H9 (cell line): ENCODE results near the gene MAST4. TPM values are rescaled to one million over a fixed set of nuclear protein-coding genes. Genes with fewer than 3 reads are reported as not detected.

Source experiments
- DNase-seq: peaks from one replicate; pipeline ENCODE4 v3.0.0-alpha.2; 2017
- H2AFZ ChIP-seq: one replicate; pipeline ENCODE4 v1.6.1; 2013; ENCODE audit warnings: mild to moderate bottlenecking, low read length, control low read depth, moderate library complexity
- H2AK5ac ChIP-seq: 2 replicates; pipeline ENCODE4 v1.6.1; 2013; ENCODE audit warnings: low read length, control low read depth, mixed read lengths; ENCODE audit not compliant: insufficient read length
- H2BK120ac ChIP-seq: one replicate; pipeline ENCODE4 v1.6.1; 2013; ENCODE audit warnings: low read depth, mild to moderate bottlenecking, low read length, control low read depth, inconsistent platforms; ENCODE audit not compliant: poor library complexity, severe bottlenecking
- H2BK12ac ChIP-seq: 2 replicates; pipeline ENCODE4 v1.6.1; 2013; ENCODE audit warnings: low read length, control low read depth, mixed read lengths, low read depth; ENCODE audit not compliant: insufficient read length
- H2BK15ac ChIP-seq: 2 replicates; pipeline ENCODE4 v1.6.1; 2013; ENCODE audit warnings: low read depth, low read length, control low read depth
- H2BK20ac ChIP-seq: one replicate; pipeline ENCODE4 v1.6.1; 2013; ENCODE audit warnings: low read depth, mild to moderate bottlenecking, low read length, control low read depth, inconsistent platforms; ENCODE audit not compliant: poor library complexity, severe bottlenecking
- H2BK5ac ChIP-seq: 2 replicates; pipeline ENCODE4 v1.6.1; 2013; ENCODE audit warnings: low read length, control low read depth, mixed read lengths; ENCODE audit not compliant: insufficient read length
- H3K14ac ChIP-seq: 2 replicates; pipeline ENCODE4 v1.6.1; 2013; ENCODE audit warnings: low read length, control low read depth; ENCODE audit not compliant: insufficient read depth
- H3K18ac ChIP-seq: 2 replicates; pipeline ENCODE4 v1.6.1; 2013; ENCODE audit warnings: low read depth, mild to moderate bottlenecking, mixed read lengths, low read length, control low read depth; ENCODE audit not compliant: insufficient read length
- H3K23ac ChIP-seq: 2 replicates; pipeline ENCODE4 v1.6.1; 2013; ENCODE audit warnings: low read length, control low read depth, mixed read lengths, low read depth; ENCODE audit not compliant: insufficient read length
- H3K23me2 ChIP-seq: 2 replicates; pipeline ENCODE4 v1.6.1; 2013; ENCODE audit warnings: low read depth, mild to moderate bottlenecking, mixed read lengths, low read length, control low read depth; ENCODE audit not compliant: insufficient read length, poor library complexity, severe bottlenecking
- H3K27ac ChIP-seq: 2 replicates; pipeline ENCODE4 v1.5.1; 2013; ENCODE audit warnings: low read length, control low read depth, mixed read lengths, low read depth; ENCODE audit not compliant: insufficient read length
- H3K27me3 ChIP-seq: 2 replicates; pipeline ENCODE4 v1.6.1; 2013; ENCODE audit warnings: low read length, control low read depth, inconsistent platforms; ENCODE audit not compliant: insufficient read depth
- H3K4ac ChIP-seq: 2 replicates; pipeline ENCODE4 v1.6.1; 2013; ENCODE audit warnings: low read depth, mild to moderate bottlenecking, control low read depth, inconsistent platforms, low read length, moderate library complexity
- H3K4me1 ChIP-seq: 2 replicates; pipeline ENCODE4 v1.6.1; 2013; ENCODE audit warnings: low read length, control low read depth, inconsistent platforms; ENCODE audit not compliant: insufficient read depth
- H3K4me2 ChIP-seq: 2 replicates; pipeline ENCODE4 v1.6.1; 2013; ENCODE audit warnings: low read length, control low read depth, mixed read lengths; ENCODE audit not compliant: insufficient read length, insufficient read depth
- H3K56ac ChIP-seq: 2 replicates; pipeline ENCODE4 v1.6.1; 2013; ENCODE audit warnings: low read depth, mild to moderate bottlenecking, mixed read lengths, low read length, control low read depth; ENCODE audit not compliant: insufficient read length
- H3K79me1 ChIP-seq: 2 replicates; pipeline ENCODE4 v1.6.1; 2013; ENCODE audit warnings: low read depth, mild to moderate bottlenecking, moderate library complexity, low read length, control low read depth, inconsistent platforms; ENCODE audit not compliant: insufficient read depth, poor library complexity, severe bottlenecking
- H3K79me2 ChIP-seq: 2 replicates; pipeline ENCODE4 v1.6.1; 2013; ENCODE audit warnings: low read length, control low read depth, inconsistent platforms; ENCODE audit not compliant: insufficient read depth
- H3K9ac ChIP-seq: 2 replicates; pipeline ENCODE4 v1.6.1; 2013; ENCODE audit warnings: low read length, control low read depth, mixed read lengths; ENCODE audit not compliant: insufficient read length; ENCODE audit errors: extremely low read depth
- H3K9me3 ChIP-seq: one replicate; pipeline ENCODE4 v1.6.1; 2013; ENCODE audit warnings: low read depth, low read length, inconsistent platforms; ENCODE audit not compliant: control insufficient read depth
- H3T11ph ChIP-seq: one replicate; pipeline ENCODE4 v1.6.1; 2013; ENCODE audit warnings: mild to moderate bottlenecking, low read length, control low read depth, inconsistent platforms
- H4K20me1 ChIP-seq: one replicate; pipeline ENCODE4 v1.6.1; 2013; ENCODE audit not compliant: control insufficient read depth, insufficient read length, insufficient read depth
- H4K5ac ChIP-seq: 2 replicates; pipeline ENCODE4 v1.6.1; 2013; ENCODE audit warnings: low read depth, mild to moderate bottlenecking, mixed read lengths, low read length, control low read depth; ENCODE audit not compliant: insufficient read length
- H4K8ac ChIP-seq: replicated peaks from 2 replicates; pipeline ENCODE4 v1.6.1; 2013; ENCODE audit warnings: low read length, control low read depth, mixed read lengths, low read depth; ENCODE audit not compliant: insufficient read length
- H4K91ac ChIP-seq: 2 replicates; pipeline ENCODE4 v1.6.1; 2013; ENCODE audit warnings: low read depth, mild to moderate bottlenecking, moderate library complexity, mixed read lengths, low read length, control low read depth; ENCODE audit not compliant: insufficient read length
- H3K27ac Mint-ChIP-seq, 3 experiments: 2 replicates in 2 of 3; 3 replicates in 1 of 3; pipeline ENCODE4 v1.8.0; 2020 to 2021; ENCODE audit warnings: mixed read lengths in 3 of 3, mild to moderate bottlenecking in 1 of 3, moderate library complexity in 1 of 3
- H3K27me3 Mint-ChIP-seq: 2 replicates; pipeline ENCODE4 v1.8.0; 2021; ENCODE audit warnings: low read depth, mild to moderate bottlenecking, moderate library complexity, mixed read lengths
- H3K36me3 Mint-ChIP-seq, 3 experiments: 2 replicates in 2 of 3; 3 replicates in 1 of 3; pipeline ENCODE4 v1.8.0; 2020 to 2021; ENCODE audit warnings: low read depth in 3 of 3, mixed read lengths in 3 of 3; ENCODE audit not compliant: insufficient read depth in 1 of 3
- H3K4me1 Mint-ChIP-seq, 2 experiments: 2 replicates each; pipeline ENCODE4 v1.8.0; 2020; ENCODE audit warnings: mixed read lengths in 2 of 2
- H3K4me3 Mint-ChIP-seq, 2 experiments: 2 replicates in 1 of 2; 3 replicates in 1 of 2; pipeline ENCODE4 v1.8.0; 2020 to 2021; ENCODE audit warnings: mild to moderate bottlenecking in 2 of 2, mixed read lengths in 2 of 2, moderate library complexity in 1 of 2
- H3K9me3 Mint-ChIP-seq, 2 experiments: 2 replicates in 1 of 2; 3 replicates in 1 of 2; pipeline ENCODE4 v1.8.0; 2020; ENCODE audit warnings: mild to moderate bottlenecking in 2 of 2, mixed read lengths in 2 of 2, moderate library complexity in 1 of 2
- CTCF ChIP-seq: fragments of 200-600 bp; sonication (generic); conservative IDR thresholded peaks from 3 replicates; pipeline ENCODE4 v1.8.0; 2021; ENCODE audit warnings: antibody characterized with exemption, mild to moderate bottlenecking
- WGBS: extraction: QIAGEN DNeasy Blood & Tissue Kit; methylation state at CpG from one replicate; pipeline ENCODE4 v1.1.7; 2013; ENCODE audit warnings: missing lambda C conversion rate, low lambda C conversion rate, mixed read lengths; ENCODE audit not compliant: insufficient read length; ENCODE audit errors: extremely low coverage; 5-methylcytosine and 5-hydroxymethylcytosine counted together
- total RNA-seq: library from RNA; stranded (reverse); gene quantifications from 2 replicates; pipeline ENCODE4 v1.2.1, GENCODE V29; 2021

MAST4 gene
- total RNA-seq, 1 experiment from 2014 or later, result 3.7 TPM

GRCh38 chr5:67214036-67214435, 617.8 kb downstream of the MAST4 start:
- Histone ChIP-seq H3K9me3 (no peaks in the 10 kb centered on the region), H3K79me2 (no peaks in the 10 kb centered on the region), H3K4ac (no peak overlapping the region), H2BK120ac (no peak overlapping the region), H3K14ac (no peak overlapping the region), H3K23ac (no peak overlapping the region), H3K79me1 (no peaks in the 10 kb centered on the region), H2BK20ac (no peak overlapping the region), H2AK5ac (no peak overlapping the region), H4K5ac (no peak overlapping the region), H3K4me1 (no peaks in the 10 kb centered on the region), H2BK15ac (no peak overlapping the region), H4K20me1 (no peaks in the 10 kb centered on the region), H3K27me3 (no peaks in the 10 kb centered on the region), H2BK12ac (no peak overlapping the region), H2BK5ac (no peak overlapping the region), H3K4me2 (no peak overlapping the region), H3K23me2 (no peaks in the 10 kb centered on the region), H4K91ac (no peak overlapping the region), H2AFZ (no peak overlapping the region), H3K27ac (no peak overlapping the region), H4K8ac (no peak overlapping the region), H3K9ac (no peak overlapping the region), H3T11ph (no peak overlapping the region), H3K56ac (no peak overlapping the region), H3K18ac (no peak overlapping the region)
- Mint-ChIP-seq H3K27ac (no peak overlapping the region), H3K4me3 (no peak overlapping the region), H3K9me3 (no peaks in the 10 kb centered on the region), H3K36me3 (no peaks in the 10 kb centered on the region), H3K27me3 (peaks cover 2% of the 10 kb centered on the region), H3K4me1 (no peaks in the 10 kb centered on the region; a peak in 1 of 4 replicates)
- DNase-seq, result no peak
- no CpG with 5 or more reads among the region's 6 CpGs for WGBS
- TF ChIP-seq CTCF, result no peak
